WERI-Rb-1 (cell line): ENCODE results near the gene TBC1D16.

Experiments
- DNase-seq: peaks from one replicate; pipeline ENCODE4 v3.0.0-alpha.2; 2020
- H3K27ac ChIP-seq: fragments of 250-450 bp; sonication (Bioruptor Pico); 2 replicates; pipeline ENCODE4 v1.5.1; 2020; ENCODE audit warnings: mild to moderate bottlenecking, moderate library complexity
- H3K27me3 ChIP-seq: fragments of 250-450 bp; sonication (Bioruptor Pico); 2 replicates; pipeline ENCODE4 v1.5.1; 2021; ENCODE audit warnings: mild to moderate bottlenecking, low read depth, moderate library complexity; ENCODE audit not compliant: insufficient read depth, severe bottlenecking
- H3K36me3 ChIP-seq: fragments of 250-450 bp; sonication (Bioruptor Pico); 2 replicates; pipeline ENCODE4 v1.5.1; 2020; ENCODE audit warnings: mild to moderate bottlenecking, moderate library complexity
- H3K4me3 ChIP-seq: 2 replicates; pipeline ENCODE4 v1.5.1; 2011; ENCODE audit warnings: low read depth, mild to moderate bottlenecking, control low read depth, low read length
- H3K9me3 ChIP-seq: fragments of 250-450 bp; sonication (Bioruptor Pico); 2 replicates; pipeline ENCODE4 v1.5.1; 2021; ENCODE audit warnings: mild to moderate bottlenecking, moderate library complexity; ENCODE audit not compliant: severe bottlenecking
- TF ChIP-seq, protein P1 (sequence below): IDR thresholded peaks from 2 replicates; pipeline ENCODE4 v1.5.1; 2011; ENCODE audit warnings: low read depth, mild to moderate bottlenecking, control low read depth, inconsistent platforms, low read length

TBC1D16 gene

DNA sequence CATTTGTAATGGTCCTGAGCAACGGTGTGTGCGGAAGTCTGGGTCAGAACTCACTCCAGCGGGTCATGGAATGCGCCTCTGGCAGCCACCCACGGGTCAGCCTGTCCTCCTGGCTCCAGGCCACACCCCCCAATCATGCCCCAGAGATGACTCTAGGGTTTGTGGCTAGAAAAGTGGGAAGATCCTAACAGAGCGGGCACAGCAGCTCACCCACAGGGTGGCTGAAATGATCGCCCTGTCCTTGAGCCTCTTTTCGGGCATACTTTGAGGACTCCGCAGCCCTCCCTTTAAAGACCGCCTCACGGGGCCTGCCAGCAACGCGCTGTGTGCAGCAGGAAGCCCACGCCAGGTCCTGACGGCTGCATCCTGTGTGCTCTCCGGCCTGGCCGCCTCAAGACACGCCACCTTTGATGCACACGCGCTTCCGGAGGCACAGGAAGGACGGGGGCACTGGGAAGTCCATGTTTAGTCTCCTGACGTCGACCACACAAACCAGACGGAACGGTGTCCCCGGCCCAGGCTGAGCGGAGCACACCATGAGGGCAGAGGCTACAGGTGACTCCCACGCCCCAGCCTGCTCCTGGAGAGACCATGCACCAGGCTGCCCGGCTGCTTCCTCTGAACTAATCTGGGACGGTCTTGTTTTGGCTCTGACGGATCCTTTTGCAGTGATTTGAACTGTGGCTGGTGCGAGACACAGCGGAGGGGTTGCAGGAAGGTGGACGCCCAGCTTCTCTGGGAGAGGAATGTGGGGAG, 92.9 kb downstream of the TBC1D16 start:
- Histone ChIP-seq H3K27me3 (no peaks in the 10 kb centered on the region), H3K36me3 (peaks cover 87% of the 10 kb centered on the region)

DNA sequence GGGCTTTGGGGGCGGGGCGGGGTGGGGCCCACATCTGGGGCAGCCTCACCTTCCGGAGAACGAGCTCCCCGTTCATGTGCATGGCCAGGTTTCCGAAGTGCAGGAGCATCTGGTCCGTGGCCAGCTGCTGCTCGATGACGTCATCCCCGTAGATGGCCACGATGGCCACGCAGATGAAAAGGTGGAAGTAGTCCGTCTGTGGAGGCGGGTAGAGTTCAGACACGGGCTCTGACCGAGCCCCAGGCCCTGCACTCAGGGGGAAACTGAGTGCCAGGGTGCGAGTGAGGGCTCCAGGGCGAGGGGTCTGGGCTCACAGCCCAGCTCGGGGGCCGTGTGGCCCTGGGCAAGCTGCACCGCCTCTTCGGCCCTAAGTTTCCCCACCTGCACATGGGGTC, 93.7 kb downstream of the TBC1D16 start:
- Histone ChIP-seq H3K27ac (no peak overlapping the region), H3K27me3 (no peaks in the 10 kb centered on the region), H3K9me3 (no peaks in the 10 kb centered on the region), H3K36me3 (peaks cover 80% of the 10 kb centered on the region), H3K4me3 (no peak overlapping the region)
- TF ChIP-seq, protein P1, sequence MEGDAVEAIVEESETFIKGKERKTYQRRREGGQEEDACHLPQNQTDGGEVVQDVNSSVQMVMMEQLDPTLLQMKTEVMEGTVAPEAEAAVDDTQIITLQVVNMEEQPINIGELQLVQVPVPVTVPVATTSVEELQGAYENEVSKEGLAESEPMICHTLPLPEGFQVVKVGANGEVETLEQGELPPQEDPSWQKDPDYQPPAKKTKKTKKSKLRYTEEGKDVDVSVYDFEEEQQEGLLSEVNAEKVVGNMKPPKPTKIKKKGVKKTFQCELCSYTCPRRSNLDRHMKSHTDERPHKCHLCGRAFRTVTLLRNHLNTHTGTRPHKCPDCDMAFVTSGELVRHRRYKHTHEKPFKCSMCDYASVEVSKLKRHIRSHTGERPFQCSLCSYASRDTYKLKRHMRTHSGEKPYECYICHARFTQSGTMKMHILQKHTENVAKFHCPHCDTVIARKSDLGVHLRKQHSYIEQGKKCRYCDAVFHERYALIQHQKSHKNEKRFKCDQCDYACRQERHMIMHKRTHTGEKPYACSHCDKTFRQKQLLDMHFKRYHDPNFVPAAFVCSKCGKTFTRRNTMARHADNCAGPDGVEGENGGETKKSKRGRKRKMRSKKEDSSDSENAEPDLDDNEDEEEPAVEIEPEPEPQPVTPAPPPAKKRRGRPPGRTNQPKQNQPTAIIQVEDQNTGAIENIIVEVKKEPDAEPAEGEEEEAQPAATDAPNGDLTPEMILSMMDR, result no peak
- DNase-seq, result no peak

More for the DNA sequence above, 92.9 kb downstream of the TBC1D16 start:
- TF ChIP-seq, protein P1, result no peak
- H3K27ac ChIP-seq, result no peak overlapping the region
- peak; percentile 6 for DNase-seq
- no peaks in the 10 kb centered on the region for H3K9me3 ChIP-seq
- H3K4me3 ChIP-seq, result no peak overlapping the region

DNA sequence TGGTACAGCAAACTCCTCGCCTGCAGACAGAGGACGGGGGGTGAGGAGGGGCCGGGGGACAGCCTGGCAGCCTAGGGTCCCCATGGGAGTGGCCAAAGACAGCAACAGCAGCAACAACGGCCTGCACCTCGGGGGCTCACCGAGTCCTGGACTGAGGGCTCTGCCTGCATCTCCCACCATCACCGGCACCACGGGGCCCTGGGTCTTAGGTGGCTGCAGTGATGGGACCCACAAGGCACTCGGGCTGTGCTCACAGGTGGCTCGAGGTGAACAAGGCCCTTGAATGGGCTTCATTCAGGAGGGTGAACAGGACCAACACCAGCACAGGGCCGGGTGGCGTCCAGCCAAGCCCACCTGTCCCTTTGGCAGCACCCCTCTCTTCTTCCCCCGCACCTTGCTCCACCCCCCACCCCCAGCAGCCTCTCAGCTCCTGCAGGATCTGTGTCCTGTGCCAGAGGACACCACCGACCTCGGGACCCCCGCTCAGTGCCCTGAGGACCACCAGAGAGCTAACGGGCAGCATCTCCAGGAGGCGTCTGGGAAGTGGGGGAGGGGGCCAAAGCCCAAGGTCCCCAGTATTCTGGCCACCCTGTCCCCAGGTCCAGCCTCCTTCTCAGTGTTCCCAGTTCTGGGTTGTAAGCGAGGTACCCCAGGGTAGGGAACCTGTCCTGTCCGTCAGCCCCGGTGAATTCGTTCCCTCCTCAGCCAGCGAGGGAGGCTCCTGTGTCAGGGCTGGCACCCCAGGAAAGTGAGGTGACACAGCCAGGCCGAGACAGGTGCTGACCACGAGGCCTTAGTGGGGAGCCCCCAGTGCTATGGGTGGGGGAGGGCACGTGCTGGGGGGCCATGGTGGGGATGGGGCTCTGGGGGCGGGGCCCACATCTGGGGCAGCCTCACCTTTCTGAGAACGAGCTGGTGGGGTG, 94.3 kb downstream of the TBC1D16 start:
- no peak for DNase-seq
- no peaks in the 10 kb centered on the region for H3K9me3 ChIP-seq
- peaks cover 73% of the 10 kb centered on the region for H3K36me3 ChIP-seq
- H3K4me3 ChIP-seq, result no peak overlapping the region
- H3K27ac ChIP-seq, result no peak overlapping the region
- H3K27me3 ChIP-seq, result no peaks in the 10 kb centered on the region
- TF ChIP-seq, protein P1, result no peak

DNA sequence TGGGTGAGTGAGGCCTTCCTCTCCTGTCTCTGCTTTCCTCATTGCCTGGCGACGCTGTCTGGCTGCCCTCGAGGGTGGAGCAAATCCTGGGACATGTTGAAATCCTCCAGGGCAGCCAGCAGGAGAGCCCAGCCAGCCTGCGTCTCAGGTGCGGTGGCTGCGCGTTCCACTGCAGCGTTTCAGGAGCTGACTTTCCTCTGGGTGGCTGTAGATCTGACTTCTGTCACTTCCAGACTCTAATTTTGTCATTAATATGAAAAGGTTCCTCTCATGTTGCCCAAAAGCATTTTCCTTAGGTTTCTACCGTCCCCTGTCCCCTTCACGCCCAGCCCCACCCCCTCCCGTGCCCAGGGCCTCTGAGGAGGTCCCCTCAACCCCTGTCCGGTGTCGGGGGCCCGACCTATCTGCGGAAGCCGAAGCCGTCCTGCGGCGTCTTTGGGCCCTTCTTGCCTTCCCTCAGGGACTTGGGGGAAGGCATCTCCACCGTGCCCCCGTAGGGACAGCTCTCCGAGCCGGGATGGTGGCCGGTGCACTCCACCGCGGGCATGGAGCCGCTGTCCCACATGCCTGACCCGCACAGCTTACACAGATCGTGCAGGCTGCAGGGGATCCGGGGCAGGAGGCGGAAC, 95.1 kb downstream of the TBC1D16 start:
- no peak overlapping the region for H3K4me3 ChIP-seq
- DNase-seq, result no peak
- H3K36me3 ChIP-seq, result peaks cover 65% of the 10 kb centered on the region
- TF ChIP-seq, protein P1, result no peak
- H3K27me3 ChIP-seq, result no peaks in the 10 kb centered on the region
- H3K27ac ChIP-seq, result no peak overlapping the region
- H3K9me3 ChIP-seq, result no peaks in the 10 kb centered on the region

DNA sequence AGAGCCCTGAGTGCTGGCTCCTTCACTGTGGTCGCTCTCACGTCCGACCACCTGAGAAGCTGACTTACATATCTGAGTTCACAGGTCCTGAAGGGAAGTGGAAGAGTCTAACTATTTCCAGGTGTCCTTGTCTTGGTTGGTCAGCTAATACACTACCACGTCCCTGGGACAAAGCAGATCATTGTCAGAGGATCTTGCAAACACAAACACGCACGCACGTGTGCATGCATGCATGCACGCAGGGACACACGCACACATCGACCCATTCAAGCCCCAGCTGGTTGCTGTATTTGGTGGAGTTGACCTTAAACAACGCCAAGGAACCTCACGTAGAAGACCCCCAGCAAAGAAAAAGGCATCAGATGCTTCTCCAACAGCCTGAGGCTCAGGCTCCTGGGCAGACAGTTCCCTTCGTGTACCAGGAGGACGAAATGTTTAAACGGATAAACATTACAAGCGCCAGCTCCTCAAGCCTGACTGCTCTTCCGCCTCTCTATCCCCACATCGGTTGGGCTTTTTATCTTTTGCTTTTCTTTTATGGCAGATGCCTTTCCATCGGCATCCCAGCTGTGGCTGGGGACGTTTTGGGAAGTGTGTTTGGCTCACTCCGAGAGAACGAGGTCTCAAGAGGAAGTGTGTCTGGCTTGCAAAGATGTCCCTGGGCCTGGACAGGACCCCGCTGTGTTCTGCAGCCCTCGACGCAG, 95.8 kb downstream of the TBC1D16 start:
- H3K27me3 ChIP-seq, result no peaks in the 10 kb centered on the region
- peaks cover 59% of the 10 kb centered on the region for H3K36me3 ChIP-seq
- no peaks in the 10 kb centered on the region for H3K9me3 ChIP-seq
- H3K27ac ChIP-seq, result no peak overlapping the region
- DNase-seq, result no peak
- H3K4me3 ChIP-seq, result no peak overlapping the region
- TF ChIP-seq, protein P1, result no peak
